K562 (cell line): ENCODE data around the gene SH3BGRL2. TPM values are rescaled to one million over a fixed set of nuclear protein-coding genes. Genes with fewer than 3 reads are reported as not detected.

ENCODE experiments used
- ATAC-seq: fragments of 200-7000 bp; cut with Tn5 transposase; 3 replicates; pipeline ENCODE4 v1.9.1; 2020; ENCODE audit warnings: moderate library complexity
- BruUV-seq: library from RNA; stranded (reverse); fragments of 400-500 nt; replicated peaks from 2 replicates; lab custom pipeline; 2021; lab: Mats Ljungman, UMichigan
- CTCF ChIA-PET: fragments of 300-600 bp; formaldehyde crosslinking; extraction: SDS; loops from one replicate; lab custom pipeline; 2021; ENCODE audit warnings: low intra/inter-chr PET ratio; lab: Yijun Ruan, JAX
- POLR2A ChIA-PET: fragments of 300-600, 350-650 bp; sonication (Branson Sonifier 250); formaldehyde crosslinking; extraction: SDS; loops from one replicate; lab custom pipeline; 2021; ENCODE audit warnings: antibody characterized with exemption, inconsistent platforms; lab: Yijun Ruan, JAX
- DNase-seq, 4 experiments: peaks; one replicate each; pipeline versions ENCODE4 v3.0.0 to v3.0.0-alpha.2; 2011 to 2018; ENCODE audit warnings: low spot score in 3 of 4, mixed read lengths in 3 of 4; ENCODE audit errors: extremely low read depth in 1 of 4
- FAIRE-seq: peaks from 2 replicates; lab custom pipeline; 2011; peaks lifted over from hg19 to GRCh38; lab: Jason Lieb, UNC
- H2AFZ ChIP-seq: 2 replicates; pipeline ENCODE4 v1.6.0; 2011; ENCODE audit warnings: low read depth, low read length, control low read depth, inconsistent platforms
- H3K27ac ChIP-seq: fragments of 200-600 bp; 3 replicates; pipeline ENCODE4 v1.8.0; 2011; ENCODE audit warnings: low read depth, mild to moderate bottlenecking, control low read depth, inconsistent platforms, low read length, moderate library complexity, mixed read lengths; ENCODE audit errors: extremely low read depth
- H3K27me3 ChIP-seq, 2 experiments: fragments of 300-600 bp in 1 of 2; 2 replicates in 1 of 2; 3 replicates in 1 of 2; pipeline versions ENCODE4 v1.6.0 to v1.8.0; 2011; ENCODE audit warnings: inconsistent platforms in 2 of 2, low read length in 2 of 2, mild to moderate bottlenecking in 1 of 2, mixed read lengths in 1 of 2, moderate library complexity in 1 of 2; ENCODE audit not compliant: control insufficient read depth in 2 of 2, insufficient read depth in 2 of 2
- H3K36me3 ChIP-seq: fragments of 300-600 bp; 3 replicates; pipeline ENCODE4 v1.8.0; 2011; ENCODE audit warnings: mild to moderate bottlenecking, low read length, inconsistent platforms; ENCODE audit not compliant: control insufficient read depth, insufficient read depth
- H3K4me1 ChIP-seq, 2 experiments: fragments of 200-600 bp in 1 of 2; replicated peaks in 1 of 2; 2 replicates in 1 of 2; 3 replicates in 1 of 2; pipeline versions ENCODE4 v1.5.1 to v1.8.0; 2011; ENCODE audit warnings: inconsistent platforms in 2 of 2, low read length in 2 of 2, mild to moderate bottlenecking in 1 of 2, mixed read lengths in 1 of 2, moderate library complexity in 1 of 2; ENCODE audit not compliant: control insufficient read depth in 2 of 2, insufficient read depth in 2 of 2
- H3K4me2 ChIP-seq: 2 replicates; pipeline ENCODE4 v1.6.1; 2011; ENCODE audit warnings: low read length, control low read depth, inconsistent platforms, mixed read lengths; ENCODE audit not compliant: insufficient read depth
- H3K4me3 ChIP-seq: fragments of 200-600 bp; sonication (generic), shearing (Covaris generic); 2 replicates; pipeline ENCODE4 v1.5.1; 2016; ENCODE audit warnings: control low read depth, inconsistent platforms
- H3K79me2 ChIP-seq: fragments of 200-600 bp; 3 replicates; pipeline ENCODE4 v1.8.0; 2011; ENCODE audit warnings: low read length, inconsistent platforms; ENCODE audit not compliant: control insufficient read depth, insufficient read depth
- H3K9ac ChIP-seq, 2 experiments: 2 replicates each; pipeline versions ENCODE4 v1.6.0 to v1.6.1; 2011; ENCODE audit warnings: low read depth in 2 of 2, low read length in 2 of 2, control low read depth in 1 of 2, inconsistent platforms in 1 of 2, mild to moderate bottlenecking in 1 of 2, mixed read lengths in 1 of 2; ENCODE audit not compliant: insufficient read depth in 1 of 2
- H3K9me1 ChIP-seq: one replicate; pipeline ENCODE4 v1.6.0; 2011; ENCODE audit warnings: inconsistent platforms, mild to moderate bottlenecking, low read length, moderate library complexity; ENCODE audit not compliant: control insufficient read depth, insufficient read depth
- H3K9me3 ChIP-seq: replicated peaks from 2 replicates; pipeline ENCODE4 v1.5.1; 2011; ENCODE audit warnings: low read depth, low read length, inconsistent platforms; ENCODE audit not compliant: control insufficient read depth, insufficient read depth
- H4K20me1 ChIP-seq: replicated peaks from 2 replicates; pipeline ENCODE4 v1.6.1; 2011; ENCODE audit warnings: low read length, inconsistent platforms, mixed read lengths; ENCODE audit not compliant: control insufficient read depth, insufficient read depth
- BDP1 ChIP-seq: IDR thresholded peaks from 3 replicates; pipeline ENCODE4 v1.6.1; 2011; ENCODE audit not compliant: insufficient read length, insufficient read depth
- CBFA2T2 ChIP-seq: fragments of 450-650 bp; conservative IDR thresholded peaks from 2 replicates; pipeline ENCODE4 v1.6.1; 2017; ENCODE audit warnings: mild to moderate bottlenecking
- CTBP1 ChIP-seq: fragments of 450-650 bp; IDR thresholded peaks from 2 replicates; pipeline ENCODE4 v1.6.1; 2016; ENCODE audit warnings: borderline replicate concordance
- DPF2 ChIP-seq: fragments of 450-650 bp; IDR thresholded peaks from 2 replicates; pipeline ENCODE4 v1.6.1; 2016
- GTF2E2 ChIP-seq: fragments of 200-800 bp; sonication (Bioruptor generic); IDR thresholded peaks from 2 replicates; pipeline ENCODE4 v1.6.1; 2016; ENCODE audit warnings: missing genetic modification characterization, missing compliant biosample characterization
- HMG20A ChIP-seq: fragments of 450-650 bp; formaldehyde crosslinking; conservative IDR thresholded peaks from 2 replicates; pipeline ENCODE4 v1.4.0; 2020; ENCODE audit warnings: mild to moderate bottlenecking, mixed read lengths
- KDM5B ChIP-seq: fragments of 200-600 bp; sonication (generic); IDR thresholded peaks from 2 replicates; pipeline ENCODE4 v1.6.1; 2012; ENCODE audit warnings: low read depth, mild to moderate bottlenecking, moderate library complexity, low read length, control low read depth, inconsistent platforms; ENCODE audit not compliant: insufficient replicate concordance
- NCOA1 ChIP-seq: fragments of 450-650 bp; IDR thresholded peaks from 2 replicates; pipeline ENCODE4 v1.6.1; 2016; ENCODE audit warnings: low read depth
- NFYB ChIP-seq: IDR thresholded peaks from 2 replicates; pipeline ENCODE4 v1.6.1; 2011; ENCODE audit warnings: mild to moderate bottlenecking, moderate library complexity; ENCODE audit not compliant: insufficient read length; ENCODE audit errors: extremely low read depth
- SMARCA4 ChIP-seq: fragments of 450-650 bp; IDR thresholded peaks from 2 replicates; pipeline ENCODE4 v1.6.1; 2016
- SP1 ChIP-seq: sonication (generic); formaldehyde crosslinking; IDR thresholded peaks from 2 replicates; pipeline ENCODE4 v1.8.1; 2022; ENCODE audit warnings: mild to moderate bottlenecking, missing genetic modification reagents
- STAT5A ChIP-seq: IDR thresholded peaks from 2 replicates; pipeline ENCODE4 v1.6.1; 2012; ENCODE audit warnings: low read length, inconsistent platforms, borderline replicate concordance
- TOE1 ChIP-seq, 2 experiments: fragments of 450-650 bp in 1 of 2; sonication (generic) in 1 of 2; formaldehyde crosslinking in 1 of 2; IDR thresholded peaks; 2 replicates each; pipeline versions ENCODE4 v1.7.1 to v1.8.0; 2016 to 2022; ENCODE audit warnings: borderline replicate concordance in 2 of 2, mild to moderate bottlenecking in 2 of 2, antibody characterized with exemption in 1 of 2, inconsistent platforms in 1 of 2, low read depth in 1 of 2, missing genetic modification reagents in 1 of 2, moderate library complexity in 1 of 2
- TRIM24 ChIP-seq, 2 experiments: fragments of 450-650 bp; IDR thresholded peaks; 2 replicates each; pipeline ENCODE4 v1.6.1; 2016
- ZEB2 ChIP-seq: fragments of 450-650 bp; IDR thresholded peaks from 2 replicates; pipeline ENCODE4 v1.6.1; 2016
- ZNF143 ChIP-seq: sonication (generic); formaldehyde crosslinking; IDR thresholded peaks from 2 replicates; pipeline ENCODE4 v1.9.0; 2022; ENCODE audit warnings: mild to moderate bottlenecking, missing genetic modification reagents
- ZNF707 ChIP-seq: fragments of 250-450 bp; sonication (Bioruptor Pico); conservative IDR thresholded peaks from 2 replicates; pipeline ENCODE4 v1.8.0; 2022; ENCODE audit warnings: inconsistent platforms, mild to moderate bottlenecking, moderate library complexity
- ZNF740 ChIP-seq, 3 experiments: fragments of 200-800 bp in 1 of 3; sonication (Bioruptor generic) in 1 of 3; sonication (generic) in 1 of 3; formaldehyde crosslinking in 1 of 3; IDR thresholded peaks; 2 replicates each; pipeline versions ENCODE4 v1.6.1 to v1.8.0; 2016 to 2022; ENCODE audit warnings: mild to moderate bottlenecking in 2 of 3, missing compliant biosample characterization in 2 of 3, missing genetic modification characterization in 2 of 3, missing genetic modification reagents in 1 of 3
- ZNF778 ChIP-seq: fragments of 450-650 bp; formaldehyde crosslinking; IDR thresholded peaks from 2 replicates; pipeline ENCODE4 v1.4.0; 2020; ENCODE audit warnings: mild to moderate bottlenecking, moderate library complexity
- WGBS: fragments of 100-300 bp; shearing (Covaris generic); methylation state at CpG from one replicate; pipeline ENCODE4 v1.1.6; 2016; ENCODE audit warnings: low coverage, mixed read lengths; ENCODE audit not compliant: insufficient coverage; ENCODE audit errors: missing lambda C conversion rate; 5-methylcytosine and 5-hydroxymethylcytosine counted together
- in situ Hi-C: fragments of 300-500 bp; cut with MboI; formaldehyde crosslinking; loops from 4 replicates; pipeline ENCODE4 v1.15.0; 2018; ENCODE audit warnings: inconsistent platforms, mixed read lengths
- intact Hi-C: fragments of 100-400 bp; cut with micrococcal nuclease; formaldehyde crosslinking; loops from 2 replicates; pipeline ENCODE4 v1.14.2; 2022
- polyA plus RNA-seq, 8 experiments: library from polyadenylated mRNA; depleted of rRNA in 4 of 8; stranded (reverse) in 5 of 8; unstranded in 3 of 8; fragments of >200 nt; fragmentation: Nextera tagmentation in 2 of 8; fragmentation: Illumina TruSeq in 1 of 8; extraction: Ambion mirVana in 2 of 8; extraction: Trizol in 1 of 8; gene quantifications; 2 replicates each; pipeline versions ENCODE4 v1.2.1 to v1.2.3, GENCODE V29; 2011 to 2014; ENCODE audit warnings: inconsistent platforms in 1 of 8, missing spikeins in 1 of 8
- total RNA-seq, 7 experiments: library from RNA; depleted of rRNA in 6 of 7; stranded (reverse); fragments of >200 nt in 6 of 7; fragmentation: Illumina TruSeq in 2 of 7; extraction: Trizol in 2 of 7; gene quantifications; 2 replicates each; pipeline versions ENCODE4 v1.2.1 to v1.2.3, GENCODE V29; 2011 to 2021; ENCODE audit warnings: low replicate concordance in 1 of 7
- TF ChIP-seq, protein P1 (sequence below): IDR thresholded peaks from 2 replicates; pipeline ENCODE4 v1.6.1; 2016; ENCODE audit warnings: missing genetic modification characterization, missing compliant biosample characterization

SH3BGRL2 gene
- total and polyA plus RNA-seq, 9 of the 15 experiments (the other 6 are each of a cell fraction or from before 2014, with no cell fraction given), result 4.4 to 12.1 (median 7.3) TPM

- H3K4me1 ChIP-seq, result peaks cover 5 to 10% of the 10 kb centered on the region in 2 experiments; a peak in 3 of 5 replicates
- ATAC-seq (peak; percentile 90), DNase-seq (peak; percentile 31 to 77 (median 49)), FAIRE-seq (peak; percentile 65)
- no peak overlapping the region; the same call in 1 of the 2 replicates for H3K4me2 ChIP-seq
- ChIA-PET POLR2A (interaction anchor here (1.0 kb wide), 1 partner anchor 31 kb away, joined by 7 read pairs; no protein-coding TSS in a partner anchor), CTCF (interaction anchor here (1.3 to 1.4 kb wide), 2 partner anchors 101 to 104 kb away, joined by 3 to 6 read pairs; no protein-coding TSS in a partner anchor)
- H3K9me3 ChIP-seq, result no peaks in the 10 kb centered on the region
- WGBS, result 19% methylated on average over 4 of the region's 4 CpGs
- peaks cover 6% of the 10 kb centered on the region; the same call in 2 of the 3 replicates for H3K36me3 ChIP-seq
- no peaks in the 10 kb centered on the region for H4K20me1 ChIP-seq
- in situ Hi-C loops (no loop called here), intact Hi-C loops (loop anchor here (1.0 to 5.0 kb wide), 2 partner anchors 101 to 204 kb away; no protein-coding TSS in a partner anchor)
- H3K79me2 ChIP-seq, result no peaks in the 10 kb centered on the region
- no peaks in the 10 kb centered on the region for H3K27me3 ChIP-seq
- peak overlapping the region; percentile 64 for H2AFZ ChIP-seq
- no peak overlapping the region for H3K4me3 ChIP-seq
- H3K9ac ChIP-seq, result 0 out of 4 replicates have a peak overlapping the region, but pooled peaks of 1 of the 2 experiments have one; percentile 62
- H3K9me1 ChIP-seq, result no peaks in the 10 kb centered on the region
- H3K27ac ChIP-seq, result peak overlapping the region; percentile 51
- no TSS peak for BruUV-seq
- TF ChIP-seq GTF2E2 (tag) (no peak), STAT5A (no peak), NFYB (no peak), ZEB2 (0 out of 2 replicates have a peak, but pooled peaks have one; percentile 24), KDM5B (no peak), ZNF707 (CRISPR knock-in tag) (no peak), SP1 (no peak), ZNF143 (CRISPR knock-in tag) (no peak), SMARCA4 (no peak), NCOA1 (no peak), TOE1 (IDR thresholded peaks at IDR 0.05; ENCODE audit: borderline replicate concordance) (no peak), TOE1 (CRISPR knock-in tag; IDR thresholded peaks at IDR 0.05; ENCODE audit: borderline replicate concordance, low read depth) (no peak), ZNF778 (CRISPR knock-in tag) (no peak), DPF2 (peak; percentile 55; the same call in 1 of the 2 replicates), HMG20A (CRISPR knock-in tag) (no peak), CTBP1 (peak; percentile 41; the same call in 1 of the 2 replicates), BDP1 (no peak), ZNF740 (CRISPR knock-in tag; IDR thresholded peaks at IDR 0.05) (no peak), ZNF740 (tag; IDR thresholded peaks at IDR 0.05) (no peak), TRIM24 (IDR thresholded peaks at IDR 0.05) (no peak), CBFA2T2 (no peak)
- TF ChIP-seq, protein P1, sequence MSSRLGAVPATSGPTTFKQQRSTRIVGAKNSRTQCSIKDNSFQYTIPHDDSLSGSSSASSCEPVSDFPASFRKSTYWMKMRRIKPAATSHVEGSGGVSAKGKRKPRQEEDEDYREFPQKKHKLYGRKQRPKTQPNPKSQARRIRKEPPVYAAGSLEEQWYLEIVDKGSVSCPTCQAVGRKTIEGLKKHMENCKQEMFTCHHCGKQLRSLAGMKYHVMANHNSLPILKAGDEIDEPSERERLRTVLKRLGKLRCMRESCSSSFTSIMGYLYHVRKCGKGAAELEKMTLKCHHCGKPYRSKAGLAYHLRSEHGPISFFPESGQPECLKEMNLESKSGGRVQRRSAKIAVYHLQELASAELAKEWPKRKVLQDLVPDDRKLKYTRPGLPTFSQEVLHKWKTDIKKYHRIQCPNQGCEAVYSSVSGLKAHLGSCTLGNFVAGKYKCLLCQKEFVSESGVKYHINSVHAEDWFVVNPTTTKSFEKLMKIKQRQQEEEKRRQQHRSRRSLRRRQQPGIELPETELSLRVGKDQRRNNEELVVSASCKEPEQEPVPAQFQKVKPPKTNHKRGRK (tag), result no peak
Observed at GRCh38 chr6:79671600-79672266, 40.6 kb downstream of the SH3BGRL2 start.
